ENCODE data around the gene PACS2.

GRCh38 chr14:105387530-105387922, 73.0 kb downstream of the PACS2 start:
- TF ChIP-seq CTCF (IDR thresholded peaks at IDR 0.05): no peak
- TF ChIP-seq POLR2A (IDR thresholded peaks at IDR 0.05): no peak
- TF ChIP-seq EP300 (IDR thresholded peaks at IDR 0.05): no peak
- TF ChIP-seq POLR2AphosphoS5 (IDR thresholded peaks at IDR 0.05): no peak
